Measurements from ENCODE around the gene ATP2B2. TPM values are rescaled to one million over a fixed set of nuclear protein-coding genes. Genes with fewer than 3 reads are reported as not detected.

Gene ATP2B2
- total RNA-seq, 1 donor from 2014 or later = not detected

DNA sequence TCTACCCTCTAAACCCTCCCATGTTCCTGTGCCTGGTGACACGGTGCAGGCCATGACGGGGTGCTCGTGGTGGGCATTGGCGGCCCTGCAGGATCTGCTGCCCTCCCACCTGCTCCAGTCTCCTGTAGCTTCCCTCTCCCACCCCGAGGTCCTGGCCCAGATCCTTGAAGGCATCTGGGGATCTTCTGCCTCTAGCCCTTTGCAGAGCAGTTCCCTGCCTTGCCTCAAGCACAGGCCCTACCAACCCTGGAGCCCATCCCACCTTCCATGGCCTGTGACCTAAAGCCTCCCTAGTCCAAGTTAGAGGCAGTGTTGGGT lies 157.0 kb downstream of the ATP2B2 start:
- Mint-ChIP-seq H3K27ac (no peak overlapping the region), H3K4me1 (peaks cover 10% of the 10 kb centered on the region), H3K27me3 (ENCODE audit: insufficient read depth, low read depth) (peaks cover 19% of the 10 kb centered on the region), H3K9me3 (peaks cover 2% of the 10 kb centered on the region), H3K36me3 (no peaks in the 10 kb centered on the region), H3K4me3 (no peak overlapping the region)
- H3K27me3 ChIP-seq = no peaks in the 10 kb centered on the region
- no peak for DNase-seq (ENCODE audit: low spot score)
- H3K4me3 ChIP-seq = no peak overlapping the region
- H3K9me3 ChIP-seq (ENCODE audit: low read depth) = no peaks in the 10 kb centered on the region
- H4K20me1 ChIP-seq (ENCODE audit: low read depth) = no peaks in the 10 kb centered on the region
- H3K79me2 ChIP-seq (ENCODE audit: low read depth) = no peaks in the 10 kb centered on the region
- no peak overlapping the region for H2AFZ ChIP-seq (replicated peaks)
- TF ChIP-seq EZH2phosphoT487 (IDR thresholded peaks at IDR 0.05) (no peak), EZH2 (IDR thresholded peaks at IDR 0.05) (no peak)
- TF ChIP-seq, protein P1, sequence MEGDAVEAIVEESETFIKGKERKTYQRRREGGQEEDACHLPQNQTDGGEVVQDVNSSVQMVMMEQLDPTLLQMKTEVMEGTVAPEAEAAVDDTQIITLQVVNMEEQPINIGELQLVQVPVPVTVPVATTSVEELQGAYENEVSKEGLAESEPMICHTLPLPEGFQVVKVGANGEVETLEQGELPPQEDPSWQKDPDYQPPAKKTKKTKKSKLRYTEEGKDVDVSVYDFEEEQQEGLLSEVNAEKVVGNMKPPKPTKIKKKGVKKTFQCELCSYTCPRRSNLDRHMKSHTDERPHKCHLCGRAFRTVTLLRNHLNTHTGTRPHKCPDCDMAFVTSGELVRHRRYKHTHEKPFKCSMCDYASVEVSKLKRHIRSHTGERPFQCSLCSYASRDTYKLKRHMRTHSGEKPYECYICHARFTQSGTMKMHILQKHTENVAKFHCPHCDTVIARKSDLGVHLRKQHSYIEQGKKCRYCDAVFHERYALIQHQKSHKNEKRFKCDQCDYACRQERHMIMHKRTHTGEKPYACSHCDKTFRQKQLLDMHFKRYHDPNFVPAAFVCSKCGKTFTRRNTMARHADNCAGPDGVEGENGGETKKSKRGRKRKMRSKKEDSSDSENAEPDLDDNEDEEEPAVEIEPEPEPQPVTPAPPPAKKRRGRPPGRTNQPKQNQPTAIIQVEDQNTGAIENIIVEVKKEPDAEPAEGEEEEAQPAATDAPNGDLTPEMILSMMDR (IDR thresholded peaks at IDR 0.05) = no peak
- no peaks in the 10 kb centered on the region for H3K4me1 ChIP-seq
- H3K27ac ChIP-seq = no peak overlapping the region
- no peak overlapping the region for H3K4me2 ChIP-seq
- no peaks in the 10 kb centered on the region for H3F3A ChIP-seq (ENCODE audit: low read depth)
- no peaks in the 10 kb centered on the region for H3K36me3 ChIP-seq
- no peak overlapping the region for H3K9ac ChIP-seq

- Histone ChIP-seq H3K4me1 (no peaks in the 10 kb centered on the region), H3K36me3 (no peaks in the 10 kb centered on the region), H3K4me3 (no peak overlapping the region), H4K20me1 (ENCODE audit: low read depth) (no peaks in the 10 kb centered on the region), H3F3A (ENCODE audit: low read depth) (no peaks in the 10 kb centered on the region), H3K27me3 (no peaks in the 10 kb centered on the region), H3K27ac (no peak overlapping the region), H3K9ac (no peak overlapping the region), H3K79me2 (ENCODE audit: low read depth) (no peaks in the 10 kb centered on the region), H2AFZ (replicated peaks) (no peak overlapping the region), H3K9me3 (ENCODE audit: low read depth) (no peaks in the 10 kb centered on the region), H3K4me2 (no peak overlapping the region)
- no peak for TF ChIP-seq EZH2phosphoT487 (IDR thresholded peaks at IDR 0.05)
- TF ChIP-seq, protein P1 (IDR thresholded peaks at IDR 0.05) = no peak
- TF ChIP-seq EZH2 (IDR thresholded peaks at IDR 0.05) = no peak
- H3K9me3 Mint-ChIP-seq = peaks cover 2% of the 10 kb centered on the region
- H3K27me3 Mint-ChIP-seq (ENCODE audit: insufficient read depth, low read depth) = peaks cover 14% of the 10 kb centered on the region
- no peak for DNase-seq (ENCODE audit: low spot score)
- no peaks in the 10 kb centered on the region for H3K36me3 Mint-ChIP-seq
- H3K4me1 Mint-ChIP-seq = peaks cover 5% of the 10 kb centered on the region
- peak overlapping the region; percentile 47 for H3K27ac Mint-ChIP-seq
- H3K4me3 Mint-ChIP-seq = no peak overlapping the region
Observed at GRCh38 chr3:10347648-10348403, 157.6 kb downstream of the ATP2B2 start.

DNA sequence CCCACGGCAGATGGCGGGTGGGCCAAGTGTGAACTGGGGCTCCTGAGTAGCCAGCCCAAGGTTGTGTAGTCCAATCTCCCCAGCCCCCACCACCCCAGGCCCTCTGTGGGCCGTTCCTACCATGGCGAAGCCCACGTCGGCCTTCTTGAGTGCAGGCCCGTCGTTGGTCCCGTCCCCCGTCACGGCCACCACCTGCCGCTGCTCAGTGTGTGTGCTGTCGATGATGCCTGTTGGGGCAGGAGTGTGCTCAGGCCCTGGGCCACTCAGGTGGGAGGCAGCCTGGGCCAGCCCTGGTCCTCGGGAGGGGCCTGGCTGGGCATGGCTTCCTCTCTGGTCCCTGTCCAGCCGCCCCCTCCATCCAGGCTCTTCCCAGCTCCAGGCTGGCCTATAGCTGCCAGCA lies 159.5 kb downstream of the ATP2B2 start:
- H3K4me2 ChIP-seq = no peak overlapping the region
- no peak for TF ChIP-seq EZH2 (IDR thresholded peaks at IDR 0.05)
- TF ChIP-seq, protein P1 (IDR thresholded peaks at IDR 0.05) = no peak
- TF ChIP-seq EZH2phosphoT487 (IDR thresholded peaks at IDR 0.05) = no peak
- Mint-ChIP-seq H3K27me3 (ENCODE audit: insufficient read depth, low read depth) (peaks cover 14% of the 10 kb centered on the region), H3K27ac (no peak overlapping the region), H3K4me3 (no peak overlapping the region), H3K36me3 (no peaks in the 10 kb centered on the region), H3K4me1 (no peaks in the 10 kb centered on the region), H3K9me3 (peaks cover 2% of the 10 kb centered on the region)
- no peak overlapping the region for H3K4me3 ChIP-seq
- H3K9ac ChIP-seq = no peak overlapping the region
- no peaks in the 10 kb centered on the region for H3K36me3 ChIP-seq
- H4K20me1 ChIP-seq (ENCODE audit: low read depth) = no peaks in the 10 kb centered on the region
- no peak for DNase-seq (ENCODE audit: low spot score)
- H2AFZ ChIP-seq (replicated peaks) = no peak overlapping the region
- no peaks in the 10 kb centered on the region for H3K9me3 ChIP-seq (ENCODE audit: low read depth)
- no peaks in the 10 kb centered on the region for H3F3A ChIP-seq (ENCODE audit: low read depth)
- no peaks in the 10 kb centered on the region for H3K4me1 ChIP-seq
- H3K27ac ChIP-seq = no peak overlapping the region
- no peaks in the 10 kb centered on the region for H3K27me3 ChIP-seq
- no peaks in the 10 kb centered on the region for H3K79me2 ChIP-seq (ENCODE audit: low read depth)
